ENCODE measurements around the gene PDZD2.
"Not testable (repeated sequence)": the region's sequence is repeated elsewhere in the genome, so short reads cannot be mapped to it uniquely, and the experiment has no call there.

Gene PDZD2

DNA sequence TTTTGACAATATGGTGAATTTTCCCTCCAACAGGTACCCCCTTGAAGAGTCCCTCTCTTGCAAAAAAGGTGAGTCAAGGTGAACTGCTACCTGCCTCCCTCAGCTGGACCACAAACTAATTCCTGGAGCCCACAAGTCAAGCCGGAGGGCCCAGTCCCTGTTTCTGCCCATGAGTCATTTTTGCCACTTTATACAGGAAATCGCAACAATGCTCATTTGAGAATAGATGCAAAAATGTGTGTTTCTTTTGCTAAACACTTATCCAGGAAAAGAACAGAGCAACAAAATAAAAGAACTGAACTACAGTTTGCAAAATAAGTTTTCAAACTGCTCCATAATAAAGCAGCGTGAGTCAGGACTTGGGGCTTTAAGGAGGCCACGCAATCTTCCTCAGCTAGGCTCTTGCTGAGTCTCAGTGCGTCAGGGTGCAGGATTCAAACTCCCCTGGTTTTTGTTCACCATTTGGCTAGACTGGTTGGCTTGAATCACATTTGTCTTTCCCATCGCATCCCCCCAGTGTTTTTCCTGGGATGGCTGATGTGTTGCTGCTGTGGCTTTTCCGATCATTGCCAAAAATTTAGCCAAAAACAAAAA, 432.5 kb downstream of the PDZD2 start:
- Histone ChIP-seq H3K36me3 (no peaks in the 10 kb centered on the region), H3K9me3 (no peaks in the 10 kb centered on the region), H3K4me1 (ENCODE audit: control insufficient read depth in 1 of 2, insufficient read depth in 1 of 2, low read depth in 1 of 2, low read length in 1 of 2) (no peaks in the 10 kb centered on the region), H3K27ac (no peak overlapping the region), H3K4me3 (ENCODE audit: low read depth in 1 of 2, low read length in 1 of 2) (no peak overlapping the region), H3K27me3 (no peaks in the 10 kb centered on the region)
- TF ChIP-seq CTCF (IDR thresholded peaks at IDR 0.05) = no peak

- no peak for TF ChIP-seq CTCF (IDR thresholded peaks at IDR 0.05)
- Histone ChIP-seq H3K27ac (no peak overlapping the region), H3K4me3 (ENCODE audit: low read depth in 1 of 2, low read length in 1 of 2) (no peak overlapping the region), H3K36me3 (no peaks in the 10 kb centered on the region), H3K9me3 (no peaks in the 10 kb centered on the region), H3K4me1 (ENCODE audit: control insufficient read depth in 1 of 2, insufficient read depth in 1 of 2, low read depth in 1 of 2, low read length in 1 of 2) (no peaks in the 10 kb centered on the region), H3K27me3 (no peaks in the 10 kb centered on the region)
Measured at GRCh38 chr5:32072054-32072453, 433.1 kb downstream of the PDZD2 start.

DNA sequence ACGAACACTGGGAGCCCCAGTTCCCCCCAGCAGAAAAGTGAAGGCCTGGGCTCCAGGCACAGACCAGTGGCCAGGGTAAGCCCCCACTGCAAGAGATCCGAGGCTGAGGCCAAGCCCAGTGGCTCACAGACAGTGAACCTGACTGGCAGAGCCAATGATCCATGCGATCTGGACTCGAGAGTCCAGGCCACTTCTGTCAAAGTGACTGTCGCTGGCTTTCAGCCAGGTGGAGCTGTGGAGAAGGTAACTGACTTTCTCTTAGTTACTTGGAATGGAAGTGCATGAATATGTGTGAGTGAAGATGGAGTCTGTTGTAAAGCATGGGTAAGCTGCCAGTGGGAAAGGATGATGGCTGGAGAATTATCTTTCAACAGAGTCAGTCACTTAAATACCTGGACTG, 435.5 kb downstream of the PDZD2 start:
- H3K4me3 ChIP-seq (ENCODE audit: low read depth in 1 of 2, low read length in 1 of 2) = no peak overlapping the region
- no peaks in the 10 kb centered on the region for H3K9me3 ChIP-seq
- no peaks in the 10 kb centered on the region for H3K36me3 ChIP-seq
- H3K4me1 ChIP-seq (ENCODE audit: control insufficient read depth in 1 of 2, insufficient read depth in 1 of 2, low read depth in 1 of 2, low read length in 1 of 2) = no peaks in the 10 kb centered on the region
- H3K27ac ChIP-seq = no peak overlapping the region
- H3K27me3 ChIP-seq = no peaks in the 10 kb centered on the region
- no peak for TF ChIP-seq CTCF (IDR thresholded peaks at IDR 0.05)

DNA sequence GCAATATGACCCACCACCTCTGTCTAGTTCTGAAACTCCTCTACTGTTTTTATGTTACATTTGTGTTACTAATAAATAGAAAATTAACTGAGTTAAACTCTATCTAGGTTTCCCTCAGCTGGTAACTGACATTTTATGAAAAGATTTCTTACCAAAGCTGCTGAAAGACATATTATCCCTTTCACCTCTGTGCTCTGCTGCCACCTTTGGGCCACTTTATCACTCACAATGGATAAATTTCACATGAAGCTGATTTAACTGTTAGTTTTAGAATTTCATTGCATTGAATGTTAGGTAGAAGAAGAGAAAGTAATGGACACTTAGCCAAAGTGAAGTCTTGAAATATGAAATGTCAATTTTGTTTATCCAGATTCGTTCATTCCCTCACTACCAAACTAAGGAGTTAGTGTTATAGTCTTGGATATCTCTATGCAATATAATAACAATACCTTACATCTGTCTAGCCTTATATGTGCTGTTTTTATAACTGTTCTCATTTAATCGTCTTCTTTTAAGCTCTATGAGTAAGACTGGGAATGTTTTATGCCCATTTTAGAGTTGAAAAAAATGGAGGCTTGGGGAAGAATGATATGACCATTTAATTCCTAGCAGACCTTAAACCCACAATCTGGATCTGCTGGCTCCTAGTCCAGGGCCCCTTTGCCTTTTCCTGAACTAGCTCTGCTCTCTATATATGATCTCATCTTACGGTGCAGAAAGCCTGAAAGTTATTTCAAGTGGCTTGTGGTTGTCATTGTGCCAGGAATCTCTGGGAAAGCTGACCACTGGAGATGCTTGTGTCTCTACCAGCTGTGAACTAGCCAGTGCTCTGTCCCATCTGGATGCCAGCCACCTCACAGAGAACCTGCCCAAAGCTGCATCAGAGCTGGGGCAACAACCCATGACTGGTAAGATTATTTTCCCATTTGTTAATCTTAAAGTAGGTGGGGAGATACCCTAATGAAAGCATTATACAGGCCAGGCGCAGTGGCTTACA, 438.1 kb downstream of the PDZD2 start:
- Histone ChIP-seq H3K9me3 (no peaks in the 10 kb centered on the region), H3K27ac (no peak overlapping the region), H3K4me3 (ENCODE audit: low read depth in 1 of 2, low read length in 1 of 2) (no peak overlapping the region), H3K27me3 (no peaks in the 10 kb centered on the region), H3K4me1 (ENCODE audit: control insufficient read depth in 1 of 2, insufficient read depth in 1 of 2, low read depth in 1 of 2, low read length in 1 of 2) (no peaks in the 10 kb centered on the region), H3K36me3 (no peaks in the 10 kb centered on the region)
- TF ChIP-seq CTCF (IDR thresholded peaks at IDR 0.05) = no peak

- H3K9me3 ChIP-seq; H3K4me3 ChIP-seq (ENCODE audit: low read depth in 1 of 2, low read length in 1 of 2); H3K27me3 ChIP-seq; H3K4me1 ChIP-seq (ENCODE audit: control insufficient read depth in 1 of 2, insufficient read depth in 1 of 2, low read depth in 1 of 2, low read length in 1 of 2); H3K27ac ChIP-seq; H3K36me3 ChIP-seq: not testable (repeated sequence)
Measured at GRCh38 chr5:32078855-32079254, 439.9 kb downstream of the PDZD2 start.

DNA sequence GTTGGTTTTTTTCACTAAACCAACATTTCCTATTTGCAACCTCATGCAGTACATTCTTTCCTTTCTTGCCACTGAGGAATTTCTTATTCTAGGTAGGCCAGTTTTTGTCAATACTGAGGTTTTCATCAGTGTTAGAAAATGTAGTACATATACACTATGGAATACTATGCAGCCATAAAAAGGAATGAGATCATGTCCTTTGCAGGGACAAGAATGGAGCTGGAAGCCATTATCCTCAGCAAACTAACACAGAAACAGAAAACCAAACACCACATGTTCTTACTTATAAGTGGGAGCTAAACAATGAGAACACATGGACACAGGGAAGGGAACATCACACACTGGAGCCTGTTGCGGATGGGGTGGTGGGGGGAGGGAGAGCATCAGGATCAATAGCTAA, 441.6 kb downstream of the PDZD2 start:
- not testable (repeated sequence) for H3K4me1 ChIP-seq (ENCODE audit: control insufficient read depth in 1 of 2, insufficient read depth in 1 of 2, low read depth in 1 of 2, low read length in 1 of 2); H3K27ac ChIP-seq; H3K4me3 ChIP-seq (ENCODE audit: low read depth in 1 of 2, low read length in 1 of 2); H3K9me3 ChIP-seq; H3K27me3 ChIP-seq; H3K36me3 ChIP-seq

Data from neutrophil (primary cell).